Measurements from ENCODE around the gene KRTAP12-4. TPM values are rescaled to one million over a fixed set of nuclear protein-coding genes. Genes with fewer than 3 reads are reported as not detected.

KRTAP12-4 gene
- total RNA-seq, 1 donor from 2014 or later: not detected

DNA sequence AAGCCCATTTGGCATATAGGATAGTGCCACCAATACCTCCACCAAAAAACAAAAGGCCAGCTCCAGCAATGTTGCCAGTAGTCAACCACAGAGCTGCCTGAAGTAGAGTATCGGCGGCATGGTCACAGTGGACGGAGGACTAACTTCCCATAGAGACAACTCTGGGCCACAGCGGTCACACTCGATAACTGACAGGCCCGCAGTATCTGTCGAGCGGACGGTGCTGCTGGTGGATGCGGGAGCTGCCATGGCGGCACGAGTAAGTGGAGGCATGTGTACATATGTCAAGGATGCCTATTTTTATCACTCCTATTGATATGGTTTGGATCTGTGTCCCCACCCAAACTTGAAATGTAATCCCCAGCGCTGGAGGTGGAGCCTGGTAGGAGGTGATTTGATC lies 23.4 kb upstream of the KRTAP12-4 start:
- H3K27me3 Mint-ChIP-seq (ENCODE audit: low read depth): peaks cover 69% of the 10 kb centered on the region
- no peak overlapping the region for H3K4me3 Mint-ChIP-seq (ENCODE audit: unreplicated experiment)
- H3K4me1 Mint-ChIP-seq (ENCODE audit: low read depth): no peaks in the 10 kb centered on the region
- H3K9me3 Mint-ChIP-seq (ENCODE audit: low read depth): peaks cover 14% of the 10 kb centered on the region
- H3K36me3 Mint-ChIP-seq (ENCODE audit: low read depth): peaks cover 3% of the 10 kb centered on the region
- H3K27ac Mint-ChIP-seq (ENCODE audit: unreplicated experiment): no peak overlapping the region
- TF ChIP-seq, protein P1, sequence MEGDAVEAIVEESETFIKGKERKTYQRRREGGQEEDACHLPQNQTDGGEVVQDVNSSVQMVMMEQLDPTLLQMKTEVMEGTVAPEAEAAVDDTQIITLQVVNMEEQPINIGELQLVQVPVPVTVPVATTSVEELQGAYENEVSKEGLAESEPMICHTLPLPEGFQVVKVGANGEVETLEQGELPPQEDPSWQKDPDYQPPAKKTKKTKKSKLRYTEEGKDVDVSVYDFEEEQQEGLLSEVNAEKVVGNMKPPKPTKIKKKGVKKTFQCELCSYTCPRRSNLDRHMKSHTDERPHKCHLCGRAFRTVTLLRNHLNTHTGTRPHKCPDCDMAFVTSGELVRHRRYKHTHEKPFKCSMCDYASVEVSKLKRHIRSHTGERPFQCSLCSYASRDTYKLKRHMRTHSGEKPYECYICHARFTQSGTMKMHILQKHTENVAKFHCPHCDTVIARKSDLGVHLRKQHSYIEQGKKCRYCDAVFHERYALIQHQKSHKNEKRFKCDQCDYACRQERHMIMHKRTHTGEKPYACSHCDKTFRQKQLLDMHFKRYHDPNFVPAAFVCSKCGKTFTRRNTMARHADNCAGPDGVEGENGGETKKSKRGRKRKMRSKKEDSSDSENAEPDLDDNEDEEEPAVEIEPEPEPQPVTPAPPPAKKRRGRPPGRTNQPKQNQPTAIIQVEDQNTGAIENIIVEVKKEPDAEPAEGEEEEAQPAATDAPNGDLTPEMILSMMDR (IDR thresholded peaks at IDR 0.05): no peak
- no peak for DNase-seq (ENCODE audit: low spot score)

DNA sequence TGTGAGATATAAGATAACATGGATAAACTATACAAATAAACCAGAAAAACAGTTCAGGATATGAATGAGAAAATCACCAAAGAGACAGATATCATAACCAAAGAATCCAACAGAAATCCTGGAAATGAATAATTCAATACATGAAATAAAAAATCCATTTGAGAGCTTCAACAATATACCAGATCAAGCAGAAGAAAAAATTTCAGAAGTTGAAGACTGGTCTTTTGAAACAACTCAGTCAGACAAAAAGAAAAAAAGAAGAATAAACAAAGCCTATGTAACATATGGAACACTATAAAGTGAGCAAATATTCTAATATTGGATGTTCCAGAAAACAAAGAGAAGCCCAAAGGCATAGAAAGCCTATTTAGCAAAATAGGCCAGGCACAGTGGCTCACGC lies 17.5 kb upstream of the KRTAP12-4 start:
- TF ChIP-seq, protein P1 (IDR thresholded peaks at IDR 0.05): no peak
- Mint-ChIP-seq H3K4me3 (ENCODE audit: unreplicated experiment) (no peak overlapping the region), H3K9me3 (ENCODE audit: low read depth) (peaks cover 36% of the 10 kb centered on the region), H3K27me3 (ENCODE audit: low read depth) (peaks cover 41% of the 10 kb centered on the region), H3K4me1 (ENCODE audit: low read depth) (no peaks in the 10 kb centered on the region), H3K36me3 (ENCODE audit: low read depth) (peaks cover 3% of the 10 kb centered on the region), H3K27ac (ENCODE audit: unreplicated experiment) (no peak overlapping the region)
- no peak for DNase-seq (ENCODE audit: low spot score)

DNA sequence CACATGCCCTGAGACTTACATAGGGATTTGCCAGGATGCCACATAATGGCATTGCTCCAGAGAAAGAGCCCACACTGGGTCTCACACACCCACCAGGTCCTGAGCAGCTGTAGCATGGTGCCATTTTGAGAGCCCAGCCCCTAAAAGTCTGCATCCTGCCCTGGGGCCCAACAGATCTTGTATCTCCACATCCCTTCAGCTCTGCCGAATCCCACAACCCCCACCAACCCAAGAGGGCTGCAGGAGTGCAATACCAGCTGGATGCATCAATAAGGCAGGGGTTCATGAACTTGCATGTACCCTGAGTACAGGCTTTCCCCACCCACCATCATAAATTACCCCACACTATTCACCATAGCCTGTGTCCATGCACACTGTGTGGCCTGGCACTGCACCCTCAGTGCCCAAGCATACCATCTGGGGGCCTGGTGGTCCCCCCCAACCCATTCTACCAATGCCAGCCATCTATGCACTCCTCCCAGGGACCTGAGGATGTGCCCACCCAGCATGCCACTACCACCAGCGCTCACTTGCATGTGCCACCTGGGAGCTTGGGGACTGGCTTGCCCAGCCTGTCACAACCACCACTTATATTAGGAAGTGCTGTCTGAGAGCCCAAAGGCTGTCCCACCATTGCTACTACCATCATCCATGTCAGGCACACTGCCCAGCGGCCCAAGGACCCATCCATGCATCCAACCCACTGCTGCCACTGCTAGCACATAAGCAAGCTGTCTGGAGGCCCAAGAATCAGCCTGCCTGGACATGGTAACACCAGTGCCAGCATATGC lies 16.4 kb upstream of the KRTAP12-4 start:
- TF ChIP-seq, protein P1 (IDR thresholded peaks at IDR 0.05): no peak
- Mint-ChIP-seq H3K36me3 (ENCODE audit: low read depth) (peaks cover 3% of the 10 kb centered on the region), H3K9me3 (ENCODE audit: low read depth) (peaks cover 36% of the 10 kb centered on the region), H3K27ac (ENCODE audit: unreplicated experiment) (no peak overlapping the region), H3K27me3 (ENCODE audit: low read depth) (peaks cover 31% of the 10 kb centered on the region), H3K4me3 (ENCODE audit: unreplicated experiment) (no peak overlapping the region), H3K4me1 (ENCODE audit: low read depth) (no peaks in the 10 kb centered on the region)
- DNase-seq (ENCODE audit: low spot score): no peak

DNA sequence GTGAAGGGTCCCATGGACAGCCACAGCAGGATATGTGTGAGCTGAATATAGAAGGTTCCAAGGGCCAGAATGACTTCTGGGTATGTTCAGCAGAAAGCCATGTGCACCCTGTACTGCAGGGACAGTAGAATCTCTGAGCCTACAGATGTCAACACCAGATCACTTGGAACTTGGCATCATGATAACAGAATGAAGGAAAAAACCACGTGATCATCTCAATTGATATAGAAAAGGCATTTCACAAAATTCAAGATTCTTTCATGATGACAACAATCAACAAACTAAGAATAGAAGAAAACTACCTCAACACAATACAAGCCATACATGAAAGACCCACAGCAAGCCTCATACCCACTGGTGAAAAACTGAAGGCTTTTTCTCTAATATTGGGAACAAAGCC lies 13.2 kb upstream of the KRTAP12-4 start:
- no peak for DNase-seq (ENCODE audit: low spot score)
- Mint-ChIP-seq H3K36me3 (ENCODE audit: low read depth) (no peaks in the 10 kb centered on the region), H3K9me3 (ENCODE audit: low read depth) (peaks cover 31% of the 10 kb centered on the region), H3K27me3 (ENCODE audit: low read depth) (peaks cover 30% of the 10 kb centered on the region), H3K27ac (ENCODE audit: unreplicated experiment) (no peak overlapping the region), H3K4me3 (ENCODE audit: unreplicated experiment) (no peak overlapping the region), H3K4me1 (ENCODE audit: low read depth) (no peaks in the 10 kb centered on the region)
- TF ChIP-seq, protein P1 (IDR thresholded peaks at IDR 0.05): no peak

DNA sequence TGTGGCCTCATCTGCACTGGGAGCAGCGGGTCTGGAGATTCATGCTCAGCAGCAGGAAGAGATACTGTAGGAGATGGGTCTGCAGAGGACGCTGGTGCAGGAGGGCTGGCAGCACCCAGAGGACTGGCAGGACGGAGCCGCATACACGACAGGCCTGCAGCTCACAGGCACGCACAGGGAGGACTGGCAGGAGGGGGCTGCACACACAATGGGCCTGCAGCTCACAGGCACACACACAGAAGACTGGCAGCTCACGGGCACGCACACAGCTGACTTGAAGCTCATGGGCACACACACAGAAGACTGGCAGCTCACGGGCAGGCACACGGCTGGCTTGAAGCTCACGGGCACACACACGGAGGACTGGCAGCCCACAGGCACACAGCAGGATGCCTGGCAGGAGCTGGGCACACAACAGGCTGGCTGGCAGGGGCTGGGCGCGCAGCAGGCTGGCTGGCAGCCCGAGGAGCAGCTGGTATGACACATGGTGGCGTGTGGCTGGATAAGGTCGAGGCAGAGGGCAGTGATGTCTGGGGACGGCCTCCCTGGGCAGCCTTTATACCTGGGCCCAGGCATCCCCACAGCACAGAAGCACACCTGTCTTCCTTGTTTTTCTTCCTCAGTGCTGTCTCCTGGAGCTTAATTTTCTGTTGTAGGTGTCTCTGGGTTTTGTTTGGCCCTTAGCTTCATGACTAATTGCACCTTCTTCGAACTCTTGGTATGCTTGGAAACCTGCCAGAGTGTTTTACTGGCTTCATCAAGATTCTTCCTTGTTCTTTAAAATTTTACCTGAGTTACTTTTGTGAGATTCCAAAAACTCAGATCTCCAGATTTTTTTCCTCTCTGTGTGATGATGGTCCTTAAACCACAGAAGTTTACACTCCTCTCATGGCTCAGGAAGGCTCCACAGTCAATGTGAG lies 12.2 kb upstream of the KRTAP12-4 start, which contains the start of gene KRTAP12-2:
KRTAP12-2 (minus strand) TSS at position 527 of the 920 bp plus-strand sequence; CDS start at position 486, 41 bp downstream.
- H3K4me3 Mint-ChIP-seq (ENCODE audit: unreplicated experiment): no peak within 1 kb of the TSS
- H3K27me3 Mint-ChIP-seq (ENCODE audit: low read depth): peaks cover 34% of the 10 kb centered on the region
- H3K27ac Mint-ChIP-seq (ENCODE audit: unreplicated experiment): no peak within 1 kb of the TSS
- no peaks in the 10 kb centered on the region for H3K36me3 Mint-ChIP-seq (ENCODE audit: low read depth)
- H3K9me3 Mint-ChIP-seq (ENCODE audit: low read depth): peaks cover 30% of the 10 kb centered on the region
- no peak for DNase-seq (ENCODE audit: low spot score)
- TF ChIP-seq, protein P1 (IDR thresholded peaks at IDR 0.05): no peak
- no peaks in the 10 kb centered on the region for H3K4me1 Mint-ChIP-seq (ENCODE audit: low read depth)
